Measurements from ENCODE around the gene IGSF22. TPM values are rescaled to one million over a fixed set of nuclear protein-coding genes. Genes with fewer than 3 reads are reported as not detected.

The IGSF22 gene
- total and polyA plus RNA-seq, 2 experiments from 2014 or later = 0.03 to 0.82 TPM

GRCh38 chr11:18722293-18722637, 3.7 kb downstream of the IGSF22 start:
- no peak for TF ChIP-seq CTCF (IDR thresholded peaks at IDR 0.05; ENCODE audit: low read depth, low read length)
- Histone ChIP-seq H3K27ac (no peak overlapping the region), H3K4me1 (ENCODE audit: low read depth) (no peaks in the 10 kb centered on the region), H3K27me3 (no peaks in the 10 kb centered on the region), H3K4me3 (no peak overlapping the region), H3K9me3 (ENCODE audit: low read depth) (no peaks in the 10 kb centered on the region), H3K36me3 (no peaks in the 10 kb centered on the region)
- DNase-seq (ENCODE audit: low read depth in 1 of 2, low spot score in 1 of 2) = no peak

DNA sequence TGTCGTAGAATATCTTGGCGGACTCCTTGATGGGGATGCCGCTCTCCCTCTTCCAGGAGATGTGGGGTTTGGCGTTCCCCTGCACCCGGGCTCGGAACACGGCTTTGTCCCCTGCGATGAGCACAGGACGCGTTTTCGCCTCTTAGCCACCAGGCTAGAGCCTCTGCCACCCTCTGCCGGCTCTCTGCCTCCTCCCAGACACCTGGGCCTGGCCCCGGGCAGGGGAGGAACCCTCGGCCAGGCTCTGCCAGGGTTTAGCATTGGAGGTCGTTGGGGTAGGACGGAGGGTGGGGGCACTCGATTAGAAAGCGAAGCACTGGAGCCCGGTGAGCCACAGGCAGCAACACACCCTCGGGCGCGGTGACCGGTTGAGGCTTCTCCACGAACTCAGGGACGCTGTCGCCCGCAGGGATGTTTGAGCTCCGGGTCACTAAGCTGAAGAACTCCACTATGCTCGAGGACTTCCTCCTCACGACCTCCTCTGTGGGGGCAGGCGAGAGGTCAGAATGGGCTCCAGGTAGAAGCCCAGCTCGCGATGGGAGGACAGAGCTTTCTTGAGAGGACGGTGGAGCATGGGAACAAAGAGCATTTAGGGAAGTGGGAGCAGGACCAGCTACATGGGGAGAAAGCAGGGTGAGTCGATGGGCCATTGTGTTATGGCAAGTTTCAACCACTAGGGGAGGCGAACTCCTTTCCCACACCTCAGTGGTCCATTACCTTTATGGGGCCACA, 4.3 kb downstream of the IGSF22 start:
- Histone ChIP-seq H3K4me1 (ENCODE audit: low read depth) (no peaks in the 10 kb centered on the region), H3K9me3 (ENCODE audit: low read depth) (no peaks in the 10 kb centered on the region), H3K4me3 (peak overlapping the region; percentile 37), H3K36me3 (no peaks in the 10 kb centered on the region), H3K27me3 (no peaks in the 10 kb centered on the region), H3K27ac (no peak overlapping the region)
- peak; percentile 57 to 62 for DNase-seq (ENCODE audit: low read depth in 1 of 2, low spot score in 1 of 2)
- peak; percentile 86 for TF ChIP-seq CTCF (IDR thresholded peaks at IDR 0.05; ENCODE audit: low read depth, low read length)

- no peaks in the 10 kb centered on the region for H3K36me3 ChIP-seq
- H3K27ac ChIP-seq = no peak overlapping the region
- peak overlapping the region; percentile 37 for H3K4me3 ChIP-seq
- DNase-seq (ENCODE audit: low read depth in 1 of 2, low spot score in 1 of 2) = peak; percentile 75 to 89
- H3K4me1 ChIP-seq (ENCODE audit: low read depth) = no peaks in the 10 kb centered on the region
- no peaks in the 10 kb centered on the region for H3K9me3 ChIP-seq (ENCODE audit: low read depth)
- no peak for TF ChIP-seq CTCF (IDR thresholded peaks at IDR 0.05; ENCODE audit: low read depth, low read length)
- H3K27me3 ChIP-seq = no peaks in the 10 kb centered on the region
These were observed 5.0 kb downstream of the IGSF22 start for GRCh38 chr11:18720808-18721560.

GRCh38 chr11:18720091-18720807, 5.7 kb downstream of the IGSF22 start:
- H3K4me3 ChIP-seq = no peak overlapping the region
- no peak for TF ChIP-seq CTCF (IDR thresholded peaks at IDR 0.05; ENCODE audit: low read depth, low read length)
- H3K36me3 ChIP-seq = no peaks in the 10 kb centered on the region
- no peaks in the 10 kb centered on the region for H3K4me1 ChIP-seq (ENCODE audit: low read depth)
- H3K27me3 ChIP-seq = no peaks in the 10 kb centered on the region
- peak in 1 of 2 donors; percentile 13 for DNase-seq (ENCODE audit: low read depth in 1 of 2, low spot score in 1 of 2)
- H3K27ac ChIP-seq = no peak overlapping the region
- H3K9me3 ChIP-seq (ENCODE audit: low read depth) = no peaks in the 10 kb centered on the region

GRCh38 chr11:18715476-18715875, 10.5 kb downstream of the IGSF22 start:
- no peak overlapping the region for H3K4me3 ChIP-seq
- no peak for DNase-seq (ENCODE audit: low read depth in 1 of 2, low spot score in 1 of 2)
- H3K36me3 ChIP-seq = no peaks in the 10 kb centered on the region
- no peak overlapping the region for H3K27ac ChIP-seq
- H3K27me3 ChIP-seq = peaks cover 5% of the 10 kb centered on the region
- TF ChIP-seq CTCF (IDR thresholded peaks at IDR 0.05; ENCODE audit: low read depth, low read length) = no peak
- no peaks in the 10 kb centered on the region for H3K4me1 ChIP-seq (ENCODE audit: low read depth)
- no peaks in the 10 kb centered on the region for H3K9me3 ChIP-seq (ENCODE audit: low read depth)

Measured in cardiac muscle cell (in vitro differentiated cells and primary cell).